PC-3 (cell line): ENCODE results near the gene STXBP1.

Source experiments
- EZH2phosphoT487 ChIP-seq: fragments of 300-600 bp; sonication (generic); IDR thresholded peaks from 2 replicates; pipeline ENCODE4 v1.6.1; 2018; ENCODE audit warnings: mild to moderate bottlenecking, antibody characterized with exemption, low read length, borderline replicate concordance
- TF ChIP-seq, protein P1 (sequence below): fragments of 300-600 bp; sonication (generic); conservative IDR thresholded peaks from 2 replicates; pipeline ENCODE4 v1.5.1; 2017; ENCODE audit warnings: antibody characterized with exemption, low read depth, mild to moderate bottlenecking, low read length

GRCh38 chr9:127716412-127716811 is 104.3 kb downstream of the STXBP1 start:
- TF ChIP-seq, protein P1, sequence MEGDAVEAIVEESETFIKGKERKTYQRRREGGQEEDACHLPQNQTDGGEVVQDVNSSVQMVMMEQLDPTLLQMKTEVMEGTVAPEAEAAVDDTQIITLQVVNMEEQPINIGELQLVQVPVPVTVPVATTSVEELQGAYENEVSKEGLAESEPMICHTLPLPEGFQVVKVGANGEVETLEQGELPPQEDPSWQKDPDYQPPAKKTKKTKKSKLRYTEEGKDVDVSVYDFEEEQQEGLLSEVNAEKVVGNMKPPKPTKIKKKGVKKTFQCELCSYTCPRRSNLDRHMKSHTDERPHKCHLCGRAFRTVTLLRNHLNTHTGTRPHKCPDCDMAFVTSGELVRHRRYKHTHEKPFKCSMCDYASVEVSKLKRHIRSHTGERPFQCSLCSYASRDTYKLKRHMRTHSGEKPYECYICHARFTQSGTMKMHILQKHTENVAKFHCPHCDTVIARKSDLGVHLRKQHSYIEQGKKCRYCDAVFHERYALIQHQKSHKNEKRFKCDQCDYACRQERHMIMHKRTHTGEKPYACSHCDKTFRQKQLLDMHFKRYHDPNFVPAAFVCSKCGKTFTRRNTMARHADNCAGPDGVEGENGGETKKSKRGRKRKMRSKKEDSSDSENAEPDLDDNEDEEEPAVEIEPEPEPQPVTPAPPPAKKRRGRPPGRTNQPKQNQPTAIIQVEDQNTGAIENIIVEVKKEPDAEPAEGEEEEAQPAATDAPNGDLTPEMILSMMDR, result no peak
- TF ChIP-seq EZH2phosphoT487, result no peak
